ENCODE results near the gene PIP5K1C. TPM values are rescaled to one million over a fixed set of nuclear protein-coding genes. Genes with fewer than 3 reads are reported as not detected.

The PIP5K1C gene
- total and polyA plus RNA-seq, 9 donors = 6.0 to 41.7 (median 30.8) TPM

DNA sequence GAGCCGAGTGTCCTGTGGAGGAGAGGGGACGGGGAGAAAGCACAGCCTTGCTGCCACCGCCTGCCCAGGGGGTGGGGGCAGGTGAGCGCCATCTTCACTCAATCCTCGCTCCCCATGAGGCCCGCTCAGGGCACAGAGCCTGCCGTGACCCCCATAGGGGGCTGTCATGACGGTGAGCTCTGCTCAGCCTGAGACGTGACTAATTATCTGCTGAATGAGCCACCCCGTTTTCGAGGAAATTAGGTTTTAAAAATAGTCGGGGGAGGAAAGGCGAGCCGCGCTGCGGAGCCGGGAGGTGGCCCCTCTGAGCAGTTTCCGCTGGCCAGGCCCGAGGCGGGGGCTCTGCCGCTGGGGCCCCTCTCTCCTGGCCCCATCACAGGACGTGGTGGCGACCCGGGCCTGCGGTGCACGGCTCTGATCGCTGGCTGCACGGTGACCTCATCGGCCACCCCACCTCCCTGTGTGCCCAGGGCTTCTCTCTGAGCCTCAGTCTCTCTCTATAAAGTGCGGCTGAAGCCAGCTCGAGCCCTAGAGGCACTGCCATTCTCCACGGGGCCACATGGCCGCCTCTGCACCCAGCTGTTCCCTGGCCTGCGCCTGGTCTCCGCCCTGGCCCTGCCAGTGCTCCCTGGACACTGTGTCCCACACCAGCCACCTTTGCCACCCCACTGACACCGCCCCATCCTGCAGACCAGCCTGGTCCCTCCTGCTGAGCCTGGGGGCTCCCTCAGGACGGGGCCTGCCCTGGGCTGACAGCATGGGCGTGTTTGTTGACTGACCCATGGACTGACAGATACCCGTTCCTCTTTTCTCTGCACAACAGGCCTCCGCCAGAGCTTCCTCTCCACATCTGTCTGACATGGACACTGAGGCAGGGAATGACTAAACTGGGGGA, 28.3 kb downstream of the PIP5K1C start:
- TF ChIP-seq POLR2A (IDR thresholded peaks at IDR 0.05) = no peak
- TF ChIP-seq, protein P1, sequence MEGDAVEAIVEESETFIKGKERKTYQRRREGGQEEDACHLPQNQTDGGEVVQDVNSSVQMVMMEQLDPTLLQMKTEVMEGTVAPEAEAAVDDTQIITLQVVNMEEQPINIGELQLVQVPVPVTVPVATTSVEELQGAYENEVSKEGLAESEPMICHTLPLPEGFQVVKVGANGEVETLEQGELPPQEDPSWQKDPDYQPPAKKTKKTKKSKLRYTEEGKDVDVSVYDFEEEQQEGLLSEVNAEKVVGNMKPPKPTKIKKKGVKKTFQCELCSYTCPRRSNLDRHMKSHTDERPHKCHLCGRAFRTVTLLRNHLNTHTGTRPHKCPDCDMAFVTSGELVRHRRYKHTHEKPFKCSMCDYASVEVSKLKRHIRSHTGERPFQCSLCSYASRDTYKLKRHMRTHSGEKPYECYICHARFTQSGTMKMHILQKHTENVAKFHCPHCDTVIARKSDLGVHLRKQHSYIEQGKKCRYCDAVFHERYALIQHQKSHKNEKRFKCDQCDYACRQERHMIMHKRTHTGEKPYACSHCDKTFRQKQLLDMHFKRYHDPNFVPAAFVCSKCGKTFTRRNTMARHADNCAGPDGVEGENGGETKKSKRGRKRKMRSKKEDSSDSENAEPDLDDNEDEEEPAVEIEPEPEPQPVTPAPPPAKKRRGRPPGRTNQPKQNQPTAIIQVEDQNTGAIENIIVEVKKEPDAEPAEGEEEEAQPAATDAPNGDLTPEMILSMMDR (IDR thresholded peaks at IDR 0.05) = peak in 2 of 3 donors; percentile 11 to 20
- Histone ChIP-seq H3K4me1 (ENCODE audit: insufficient read depth) (peaks cover 16% of the 10 kb centered on the region), H3K27me3 (no peaks in the 10 kb centered on the region), H3K4me3 (peak overlapping the region; percentile 37), H3K27ac (peak overlapping the region; percentile 90 to 99), H3K9me3 (no peaks in the 10 kb centered on the region), H3K36me3 (no peaks in the 10 kb centered on the region)
- intact Hi-C loops (cut with DNase I) = loop anchor here in 1 of 4 donors (5.0 kb wide), 1 partner anchor 85 kb away; no protein-coding TSS in a partner anchor
- WGBS, 3 donors = 41 to 54% (median 49%) methylated on average over 38 to 40 of the region's 40 CpGs
- DNase-seq = peak in 3 of 5 donors; percentile 54 to 60 (median 60)

DNA sequence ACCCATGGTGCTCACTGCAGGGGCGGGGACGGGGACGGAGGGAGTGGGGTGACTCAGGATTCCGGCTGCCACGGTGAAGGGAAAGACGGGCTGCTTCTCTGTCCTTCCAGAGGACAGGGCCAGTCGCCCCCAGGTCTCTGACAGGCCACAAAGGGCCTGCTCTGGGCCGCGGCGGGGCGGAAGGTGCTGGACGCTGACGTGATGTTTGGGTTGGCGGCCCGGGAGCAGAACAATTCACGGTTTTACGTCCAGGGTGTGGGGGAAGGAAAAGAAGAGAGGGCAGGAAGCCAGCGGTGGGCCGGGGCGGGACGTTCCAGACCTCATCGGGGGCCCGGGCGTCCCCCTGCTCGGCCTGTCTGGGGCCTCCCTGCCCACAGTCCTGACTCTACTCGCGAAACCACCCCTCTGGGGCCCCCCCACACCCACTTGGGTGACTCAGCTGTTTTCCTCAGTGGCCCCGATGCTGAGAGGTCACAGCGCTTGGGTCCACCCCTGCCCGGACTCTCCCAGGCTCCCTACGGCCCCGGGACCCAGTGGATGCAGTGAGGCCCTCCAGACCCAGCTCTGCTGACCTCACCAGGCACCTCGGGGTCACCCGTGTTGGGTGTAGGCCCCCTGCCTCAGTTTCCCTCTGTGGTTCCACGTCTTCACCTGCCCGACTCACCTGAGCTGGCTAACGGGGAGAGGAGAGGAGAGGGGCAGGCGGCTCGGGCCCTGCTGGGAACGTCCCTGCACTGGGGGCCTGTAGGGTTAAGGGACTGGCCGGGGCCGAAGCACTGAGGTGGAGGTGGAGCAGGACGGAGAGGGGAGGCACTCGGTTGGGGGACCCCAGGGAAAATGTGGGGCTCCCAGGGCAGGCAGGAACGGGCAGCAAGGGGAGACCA, 29.2 kb downstream of the PIP5K1C start:
- Histone ChIP-seq H3K4me1 (ENCODE audit: insufficient read depth) (peaks cover 16% of the 10 kb centered on the region), H3K27ac (peak overlapping the region; percentile 90 to 99), H3K36me3 (no peaks in the 10 kb centered on the region), H3K9me3 (no peaks in the 10 kb centered on the region), H3K4me3 (peak overlapping the region; percentile 37), H3K27me3 (no peaks in the 10 kb centered on the region)
- intact Hi-C loops (cut with DNase I) = loop anchor here in 1 of 4 donors (5.0 kb wide), 1 partner anchor 86 kb away; no protein-coding TSS in a partner anchor
- 18 to 28% (median 18%) methylated on average over 45 of the region's 45 CpGs for WGBS, 3 donors
- TF ChIP-seq POLR2A (IDR thresholded peaks at IDR 0.05) (peak; percentile 59), EP300 (IDR thresholded peaks at IDR 0.05) (peak; percentile 39)
- TF ChIP-seq, protein P1 (IDR thresholded peaks at IDR 0.05) = no peak
- peak; percentile 88 to 94 (median 90) for DNase-seq

DNA sequence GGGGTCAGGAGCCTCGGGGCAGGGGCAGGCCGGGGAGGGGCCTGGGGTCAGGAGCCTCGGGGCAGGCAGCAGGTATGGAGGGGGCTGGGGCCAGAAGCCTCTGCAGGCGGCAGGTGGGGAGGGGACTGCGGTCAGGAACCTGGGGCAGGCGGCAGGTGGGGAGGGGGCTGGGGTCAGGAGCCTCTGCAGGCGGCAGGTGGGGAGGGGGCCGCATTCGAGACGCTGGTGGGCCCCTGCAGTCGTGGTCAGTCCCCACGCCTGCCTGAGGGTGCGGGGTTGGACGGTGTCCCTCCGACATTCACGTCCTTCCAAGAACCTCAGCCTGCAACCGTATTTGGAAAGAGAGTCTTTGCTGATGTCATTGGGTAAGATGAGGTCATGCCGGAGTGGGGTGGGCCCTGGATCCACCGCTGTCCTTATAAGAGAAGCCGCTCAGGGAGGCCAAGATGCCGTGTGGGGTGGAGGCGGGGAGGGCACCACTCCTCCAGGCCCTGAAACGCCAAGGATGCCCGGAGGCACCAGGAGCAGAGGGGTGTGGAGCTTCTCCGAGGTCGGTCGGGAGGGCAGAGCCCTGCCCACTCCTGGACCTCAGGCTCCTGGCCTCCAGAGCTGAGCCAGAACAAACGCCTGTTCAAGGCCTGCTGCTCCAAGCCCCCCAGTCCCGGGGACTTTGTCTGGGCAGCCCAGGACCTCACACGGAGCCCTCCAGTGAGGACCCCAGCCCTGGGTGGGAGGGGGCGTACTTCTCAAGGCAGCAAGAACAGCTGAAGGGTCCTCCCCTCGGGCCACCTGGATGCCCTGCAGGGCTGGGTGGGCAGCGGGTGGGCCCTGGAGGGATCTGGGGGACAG, 30.1 kb downstream of the PIP5K1C start:
- WGBS, 3 donors = 21 to 42% (median 35%) methylated on average over 33 of the region's 33 CpGs
- Histone ChIP-seq H3K36me3 (no peaks in the 10 kb centered on the region), H3K27me3 (no peaks in the 10 kb centered on the region), H3K27ac (peak overlapping the region; percentile 90 to 99), H3K9me3 (no peaks in the 10 kb centered on the region), H3K4me3 (peak overlapping the region; percentile 37), H3K4me1 (ENCODE audit: insufficient read depth) (peaks cover 18% of the 10 kb centered on the region)
- TF ChIP-seq EP300 (IDR thresholded peaks at IDR 0.05) (peak; percentile 57), POLR2A (IDR thresholded peaks at IDR 0.05) (peak; percentile 80)
- TF ChIP-seq, protein P1 (IDR thresholded peaks at IDR 0.05) = no peak
- DNase-seq = peak; percentile 83 to 90 (median 84)
- intact Hi-C loops (cut with DNase I) = loop anchor here in 2 of 4 donors (5.0 to 10.0 kb wide), 3 partner anchors 32 to 535 kb away; partner anchors contain the start of gene PIP5K1C (in 1 of the 2)

Data from ovary (tissue), 9 donors.